HG02938 (cell line): ENCODE results near the gene NPEPL1.

ENCODE experiments used
- ATAC-seq: cut with Tn5 transposase; IDR thresholded peaks from one replicate; pipeline ENCODE4 v1.9.1; 2021; ENCODE audit warnings: mild to moderate bottlenecking, moderate library complexity; ENCODE audit not compliant: unreplicated experiment

The NPEPL1 gene

DNA sequence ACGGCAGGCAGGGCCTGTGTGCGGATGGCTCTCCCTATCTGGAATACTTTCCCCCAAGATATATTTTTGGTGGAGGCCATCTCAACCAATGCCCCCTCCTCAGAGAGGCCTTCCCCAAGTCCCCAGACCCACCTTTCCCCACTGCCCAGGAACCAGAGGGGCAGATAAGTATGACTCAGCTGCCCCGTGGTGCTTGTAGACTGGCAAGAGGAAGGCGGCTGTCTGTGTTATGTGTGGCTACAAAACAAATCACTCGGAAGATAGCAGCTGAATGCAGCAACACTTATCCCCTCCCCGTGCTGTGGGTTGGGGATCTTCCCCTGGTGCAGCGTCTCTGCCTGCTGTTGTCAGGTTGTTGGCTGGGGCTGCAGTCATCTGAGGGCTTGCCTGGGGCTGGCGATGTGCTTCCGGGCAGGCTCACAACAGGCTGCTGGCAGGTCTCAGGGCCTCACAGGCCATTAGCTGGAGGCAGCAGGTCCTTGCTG lies 7.1 kb downstream of the NPEPL1 start:
- ATAC-seq, result no peak

- no peak for ATAC-seq
Measured at GRCh38 chr20:58700121-58700821, 7.7 kb downstream of the NPEPL1 start.

- ATAC-seq, result no peak
Measured at GRCh38 chr20:58700823-58701222, 8.2 kb downstream of the NPEPL1 start.

DNA sequence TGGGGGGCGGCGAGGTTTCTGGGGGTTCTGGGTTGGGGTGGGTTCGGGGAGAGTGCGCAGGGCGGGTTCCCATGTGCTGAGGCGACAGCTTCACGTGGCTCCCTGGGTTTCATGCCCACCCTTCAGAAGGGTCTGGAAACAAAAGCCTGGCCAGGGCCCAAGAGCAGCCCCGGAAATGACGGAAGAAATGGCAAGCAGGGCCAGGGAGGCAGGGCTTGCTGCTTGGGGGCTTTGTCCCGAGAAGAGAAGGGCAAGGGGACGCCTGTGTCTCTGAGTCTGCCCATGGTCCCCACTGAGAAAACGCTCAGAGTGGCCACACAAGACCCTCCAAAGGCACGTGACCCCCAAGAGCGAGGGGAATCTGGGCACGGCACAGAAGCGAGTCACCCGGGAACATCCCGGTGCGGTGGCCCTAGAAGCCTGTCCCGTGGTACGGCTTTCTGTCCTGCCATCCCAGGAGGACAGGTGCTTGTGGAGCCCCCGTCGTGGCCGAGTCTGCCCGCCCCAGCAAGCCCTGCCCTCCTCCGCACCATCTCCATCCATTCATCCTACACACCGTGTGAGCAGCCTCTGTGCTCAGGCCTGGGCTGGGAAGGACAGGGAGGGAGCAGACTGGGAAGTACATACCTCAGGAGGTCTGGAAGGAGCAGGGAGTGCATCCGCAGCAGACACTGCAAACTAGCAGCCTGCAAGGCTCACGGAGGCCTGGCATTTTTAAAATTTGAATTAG lies 9.0 kb downstream of the NPEPL1 start:
- ATAC-seq, result no peak

GRCh38 chr20:58702161-58702510 lies 9.5 kb downstream of the NPEPL1 start:
- no peak for ATAC-seq

DNA sequence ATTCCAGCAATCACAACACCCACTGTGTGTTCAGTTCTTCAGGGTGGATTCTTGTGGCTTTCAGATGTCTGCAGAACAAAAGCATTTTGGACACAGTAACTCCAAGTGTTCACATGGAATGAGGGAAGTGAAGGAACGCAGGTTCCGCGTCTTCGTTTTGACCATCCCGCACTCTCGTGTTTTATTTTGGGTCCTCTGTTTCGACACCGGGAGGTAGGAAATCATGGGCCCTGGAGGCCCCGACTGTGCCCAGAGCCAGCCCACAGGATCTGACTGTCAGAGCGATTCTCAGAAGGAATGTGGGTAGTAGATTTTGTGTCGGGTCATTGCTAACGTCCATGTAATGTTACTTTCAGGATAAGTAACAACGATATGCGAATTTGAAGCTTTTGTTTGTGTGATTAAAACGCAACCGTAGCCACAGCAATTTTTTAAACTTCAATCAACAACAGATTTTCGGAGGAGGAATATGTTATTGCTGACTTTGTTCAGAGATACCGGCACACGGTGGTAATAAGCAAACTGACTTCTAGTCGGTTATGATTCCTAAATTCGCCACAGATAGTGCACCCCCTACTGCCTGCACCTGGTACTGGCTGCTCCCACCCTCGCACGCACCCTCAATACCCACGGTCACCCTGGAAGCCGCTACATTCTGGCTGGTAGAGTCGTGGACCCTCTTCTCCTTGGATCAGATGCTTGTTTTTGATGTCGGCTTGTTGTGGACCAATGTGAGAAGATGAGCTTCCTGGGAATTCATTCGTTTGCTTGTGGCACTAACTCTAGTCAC lies 10.5 kb downstream of the NPEPL1 start:
- ATAC-seq, result no peak

- no peak for ATAC-seq
Measured at GRCh38 chr20:58703765-58704371, 11.3 kb downstream of the NPEPL1 start.

- no peak for ATAC-seq
Measured at GRCh38 chr20:58705208-58705926, 12.8 kb downstream of the NPEPL1 start.

DNA sequence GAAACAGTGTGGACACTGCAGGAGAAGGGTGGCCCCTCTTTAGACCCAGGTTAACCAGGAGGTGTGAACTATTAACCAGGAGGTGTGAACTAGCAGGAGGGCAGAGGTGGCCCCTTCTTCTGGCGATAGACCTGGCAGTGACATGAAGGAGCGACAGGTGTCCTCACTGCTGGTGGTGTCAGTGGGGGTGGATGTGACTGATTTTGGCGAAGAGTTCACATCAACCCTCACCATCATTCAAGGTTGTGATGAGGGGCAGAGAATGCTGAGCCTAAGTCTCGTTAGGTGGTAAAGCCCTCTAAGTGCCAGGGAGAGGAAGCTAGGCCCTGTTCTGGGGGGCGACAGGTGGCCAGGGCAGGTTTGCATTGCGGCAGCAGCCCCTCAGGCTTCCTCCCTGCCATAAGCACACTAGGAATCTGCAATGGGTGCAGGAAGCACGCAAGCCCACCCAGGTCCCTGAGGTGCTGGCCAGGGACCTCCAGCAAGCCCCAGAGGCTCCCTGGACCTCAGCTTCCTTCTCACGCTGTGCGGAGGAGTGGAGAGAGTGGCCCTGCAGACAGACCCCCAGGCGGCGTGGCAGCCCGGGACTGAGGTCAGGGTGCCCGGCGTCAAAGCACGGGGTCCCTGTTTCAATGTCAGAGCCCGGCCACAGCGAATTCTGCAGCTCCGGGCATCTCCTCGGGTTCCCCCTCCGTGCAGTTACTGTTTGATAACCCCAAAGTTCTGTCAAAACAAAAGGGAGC lies 13.7 kb downstream of the NPEPL1 start:
- ATAC-seq, result no peak

DNA sequence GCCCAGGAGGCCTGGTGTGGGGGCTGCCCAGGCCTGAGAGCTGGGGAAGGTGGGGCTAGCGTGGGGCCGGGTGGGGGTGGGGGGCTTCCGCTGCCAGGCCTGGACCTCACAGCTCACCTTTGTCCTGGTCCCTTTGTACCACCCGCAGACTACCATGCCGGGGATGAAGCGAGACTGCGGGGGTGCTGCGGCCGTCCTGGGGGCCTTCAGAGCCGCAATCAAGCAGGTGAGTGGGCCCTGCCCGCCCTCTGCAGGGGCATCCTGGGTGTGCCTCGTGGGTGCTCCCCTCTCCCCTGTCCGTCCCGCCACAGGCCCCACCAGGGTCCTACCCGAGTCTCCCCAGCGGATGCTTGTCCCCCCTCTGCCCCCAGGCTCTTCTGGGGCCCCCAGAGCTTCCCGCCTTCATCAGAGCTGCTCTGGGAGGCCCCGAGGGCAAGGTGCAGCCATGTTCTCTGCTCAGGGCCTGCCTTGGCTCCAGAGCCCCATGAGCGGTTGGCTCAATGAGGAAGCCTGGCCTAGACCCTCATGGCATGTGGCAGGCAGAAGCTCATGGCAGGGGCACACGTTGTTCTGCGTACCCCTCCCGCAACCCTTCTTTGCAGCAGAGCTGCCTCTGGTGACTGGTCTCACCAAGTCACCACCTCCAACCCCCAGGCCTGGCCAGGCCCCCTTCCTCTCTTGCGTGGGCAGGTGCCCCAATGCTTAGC lies 14.5 kb downstream of the NPEPL1 start:
- ATAC-seq, result no peak

DNA sequence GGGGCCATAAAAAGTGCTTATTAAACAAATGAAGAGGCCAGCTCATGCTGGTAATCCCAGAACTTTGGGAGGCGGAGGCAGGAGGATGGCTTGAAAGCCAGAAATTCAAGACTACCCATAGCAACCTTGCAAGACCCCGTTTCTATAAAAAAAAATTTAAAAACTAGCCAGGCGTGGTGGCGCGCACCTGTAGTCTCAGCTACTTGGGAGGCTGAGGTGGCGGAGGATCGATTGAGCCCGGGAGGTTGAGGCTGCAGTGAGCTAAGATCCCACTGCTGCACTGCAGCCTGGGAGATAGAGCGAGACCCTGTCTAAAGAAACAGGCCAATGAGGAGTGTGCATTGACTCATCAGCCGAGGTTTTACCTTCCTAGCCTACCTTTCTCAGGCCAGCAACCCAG lies 15.2 kb downstream of the NPEPL1 start:
- no peak for ATAC-seq

GRCh38 chr20:58708246-58708931 lies 15.8 kb downstream of the NPEPL1 start:
- ATAC-seq, result no peak

GRCh38 chr20:58709013-58709702 lies 16.6 kb downstream of the NPEPL1 start:
- ATAC-seq, result no peak

- no peak for ATAC-seq
Measured at GRCh38 chr20:58709703-58710039, 17.1 kb downstream of the NPEPL1 start.

DNA sequence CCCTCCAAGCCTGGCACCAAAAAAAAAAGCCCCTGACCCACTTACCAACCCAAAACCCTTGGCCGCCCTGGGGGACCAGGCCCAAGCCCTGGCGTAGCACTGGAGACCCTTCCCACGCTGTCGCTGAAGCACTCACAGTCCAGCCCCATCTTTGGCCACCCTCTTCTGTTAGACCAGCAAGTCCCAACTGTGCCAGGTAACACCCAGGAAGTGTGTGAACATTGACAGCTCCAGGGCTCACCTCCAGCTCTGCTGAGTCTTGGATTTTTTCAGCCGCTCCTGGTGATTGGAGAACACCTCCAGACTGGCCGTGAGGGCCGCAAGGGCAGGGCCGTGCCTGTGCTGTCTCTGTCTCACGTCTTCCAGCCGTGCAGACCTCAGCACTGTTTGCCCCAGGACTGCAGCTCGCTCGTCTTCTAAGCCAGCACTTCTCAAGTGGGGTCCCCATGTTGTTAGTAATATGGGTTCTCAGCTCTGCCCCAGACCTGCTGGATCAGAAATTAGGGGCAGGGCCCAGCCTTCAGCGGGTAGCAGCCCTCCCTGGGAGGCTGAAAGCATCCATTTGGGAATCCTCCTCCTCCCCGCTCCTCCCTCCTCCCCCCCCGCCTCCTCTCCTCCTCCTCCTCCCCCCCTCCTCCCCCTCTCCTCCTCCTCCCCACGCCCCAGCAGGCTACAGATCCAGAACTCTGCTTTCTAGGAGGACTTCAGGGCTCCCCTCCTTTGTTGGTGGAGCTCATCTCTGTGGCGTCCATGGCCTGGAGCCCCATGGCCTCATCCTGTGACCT lies 18.1 kb downstream of the NPEPL1 start:
- no peak for ATAC-seq

DNA sequence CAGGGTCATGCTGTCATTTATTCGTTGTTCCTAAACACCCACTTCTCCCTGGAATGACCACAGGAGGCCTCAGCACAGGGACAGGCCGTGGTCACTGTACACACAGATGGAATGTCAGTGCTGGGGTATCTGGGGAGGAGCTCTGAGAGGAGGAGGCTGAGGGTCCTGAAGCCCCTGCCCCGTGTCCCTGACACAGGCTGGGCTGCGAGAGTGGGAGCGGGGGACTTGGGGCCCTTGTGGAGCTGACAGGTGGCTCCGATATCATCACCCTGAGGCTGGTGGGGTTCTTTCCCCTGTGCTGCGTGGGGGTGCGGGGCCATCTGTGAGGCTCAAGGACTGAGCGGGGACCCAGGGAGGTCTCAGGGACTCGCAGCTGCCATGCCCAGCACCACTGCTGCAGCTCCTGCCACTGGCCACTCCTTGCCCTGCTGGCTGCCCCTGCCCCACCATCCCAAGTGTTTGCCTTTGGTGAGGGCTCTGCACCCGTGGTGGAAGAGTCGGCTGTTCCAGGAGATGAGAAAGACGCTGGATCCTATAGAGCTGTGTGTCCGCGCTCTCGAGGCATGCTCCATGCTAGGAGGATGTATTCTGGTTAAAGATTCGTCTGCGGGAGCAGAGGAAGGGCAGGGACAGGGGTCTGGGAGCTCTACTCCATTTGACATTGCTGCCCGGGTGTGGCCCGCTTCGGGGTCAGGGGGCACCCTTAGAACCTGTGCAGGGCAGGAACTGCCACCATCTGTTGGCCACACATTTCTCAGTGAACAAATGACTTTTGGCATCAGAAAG lies 18.9 kb downstream of the NPEPL1 start:
- no peak for ATAC-seq
